Measurements from ENCODE around the gene ATG16L1.

Gene ATG16L1

DNA sequence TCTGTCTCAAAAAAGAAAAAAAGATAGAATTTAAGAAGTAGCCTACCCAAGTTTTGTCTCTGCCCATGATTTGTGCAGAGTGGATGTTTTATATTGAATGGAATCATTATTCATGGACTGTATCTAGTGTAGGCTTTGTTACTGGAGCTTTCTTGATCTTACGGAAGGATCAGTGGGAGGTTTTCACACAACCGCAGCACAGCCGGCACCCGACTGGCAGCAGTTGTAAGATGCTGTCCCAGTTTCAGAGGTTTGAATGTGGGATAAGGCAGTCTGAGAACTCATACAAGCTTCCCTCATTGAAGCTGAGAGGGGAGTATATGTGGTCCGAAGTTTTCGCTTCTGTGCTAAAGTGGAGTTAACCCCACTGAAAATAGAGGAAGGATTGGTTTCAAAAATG lies 36.4 kb downstream of the ATG16L1 start:
- H3K27ac ChIP-seq = no peak overlapping the region
- TF ChIP-seq CTCF (IDR thresholded peaks at IDR 0.05) = no peak
- DNase-seq (ENCODE audit: low spot score) = no peak
- no peak overlapping the region for H3K4me3 ChIP-seq

DNA sequence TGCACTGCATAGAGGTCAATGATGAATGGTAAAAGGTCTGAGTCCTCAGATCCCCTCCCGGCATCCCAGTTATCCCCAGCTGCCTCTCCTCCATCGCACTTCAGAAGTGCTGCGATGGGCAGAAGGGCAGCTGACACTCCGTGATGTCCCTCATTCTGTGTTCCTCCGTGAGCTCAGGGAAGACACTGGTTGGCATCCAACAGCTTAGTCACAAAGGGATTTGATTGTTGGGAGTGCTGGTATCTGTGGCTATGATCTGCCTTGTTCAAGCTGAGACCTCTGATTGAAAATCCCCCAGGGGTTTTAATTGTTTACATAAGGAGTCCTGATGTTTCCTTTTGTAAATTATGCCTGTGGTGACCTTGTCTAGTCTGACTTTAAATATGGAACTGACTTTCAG lies 37.2 kb downstream of the ATG16L1 start:
- H3K27ac ChIP-seq = no peak overlapping the region
- TF ChIP-seq CTCF (IDR thresholded peaks at IDR 0.05) = no peak
- H3K4me3 ChIP-seq = no peak overlapping the region
- no peak for DNase-seq (ENCODE audit: low spot score)

DNA sequence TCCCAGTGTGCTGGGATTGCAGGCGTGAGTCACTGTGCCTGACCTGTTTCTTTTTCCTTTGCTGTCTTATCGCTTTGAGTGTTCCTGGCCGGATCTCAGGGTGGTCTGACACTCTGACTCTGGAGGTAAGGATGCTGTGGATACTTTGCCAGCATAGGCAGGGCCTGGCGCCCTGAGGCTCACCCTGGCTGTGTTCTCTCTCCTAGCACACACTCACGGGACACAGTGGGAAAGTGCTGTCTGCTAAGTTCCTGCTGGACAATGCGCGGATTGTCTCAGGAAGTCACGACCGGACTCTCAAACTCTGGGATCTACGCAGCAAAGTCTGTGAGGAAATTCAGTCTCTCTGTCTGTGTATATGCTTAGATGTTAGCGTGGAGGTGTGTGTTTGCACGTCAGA lies 38.2 kb downstream of the ATG16L1 start:
- no peak for TF ChIP-seq CTCF (IDR thresholded peaks at IDR 0.05)
- no peak for DNase-seq (ENCODE audit: low spot score)
- H3K4me3 ChIP-seq = no peak overlapping the region
- H3K27ac ChIP-seq = no peak overlapping the region

DNA sequence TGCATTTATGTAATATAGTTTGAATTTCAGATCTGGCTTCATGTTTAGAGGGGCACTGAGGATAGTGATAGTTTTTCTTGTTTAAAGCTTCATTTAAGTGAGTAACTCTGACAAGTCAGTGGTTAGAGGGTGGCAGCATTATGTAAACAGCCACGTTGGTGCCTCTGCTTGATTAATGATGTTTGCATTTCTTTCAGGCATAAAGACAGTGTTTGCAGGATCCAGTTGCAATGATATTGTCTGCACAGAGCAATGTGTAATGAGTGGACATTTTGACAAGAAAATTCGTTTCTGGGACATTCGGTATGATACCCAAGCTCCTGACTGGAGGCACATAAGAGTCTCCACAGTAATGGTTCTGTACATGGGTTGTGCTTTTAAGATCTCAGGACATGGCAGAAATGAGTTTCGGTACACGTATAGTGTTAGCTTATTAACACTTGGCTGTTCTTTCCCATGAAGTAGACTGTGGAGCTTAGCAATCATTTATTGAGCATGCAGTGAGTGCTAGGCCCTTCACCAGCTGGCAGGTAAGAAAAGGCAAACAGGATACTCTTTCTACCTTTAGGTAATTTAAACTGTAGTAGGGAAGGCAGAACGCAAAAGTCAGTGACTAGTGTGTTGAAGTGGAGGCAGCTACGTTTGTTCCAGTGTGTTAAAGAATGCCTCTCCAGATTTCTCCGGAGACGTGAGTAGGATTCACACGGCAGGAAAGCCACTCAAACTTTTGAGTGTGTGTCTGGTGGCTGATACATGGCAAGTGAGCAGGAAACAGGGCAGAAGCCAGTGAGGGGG lies 38.8 kb downstream of the ATG16L1 start:
- H3K4me3 ChIP-seq = no peak overlapping the region
- H3K27ac ChIP-seq = no peak overlapping the region
- TF ChIP-seq CTCF (IDR thresholded peaks at IDR 0.05) = no peak
- no peak for DNase-seq (ENCODE audit: low spot score)

DNA sequence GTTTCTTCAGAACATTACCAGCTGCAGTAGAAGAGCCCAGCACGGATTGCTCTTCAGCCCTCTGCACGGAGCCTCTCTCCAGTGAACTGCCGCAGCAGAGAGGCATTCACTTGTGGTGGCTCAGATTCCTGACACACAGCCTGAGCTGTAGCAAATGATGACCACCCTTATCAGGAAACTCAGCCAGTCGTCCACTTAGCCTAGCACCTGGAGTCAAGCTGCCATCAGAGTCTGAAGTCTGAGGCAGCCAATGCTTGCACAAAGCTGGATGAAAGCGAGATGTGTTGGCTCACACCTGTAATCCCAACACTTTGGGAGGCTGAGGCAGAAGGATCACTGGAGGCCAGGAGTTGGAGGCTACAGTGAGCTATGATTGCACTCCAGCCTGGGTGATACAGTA lies 44.4 kb downstream of the ATG16L1 start:
- Histone ChIP-seq H3K27ac (no peak overlapping the region), H3K4me3 (no peak overlapping the region)
- no peak for DNase-seq (ENCODE audit: low spot score)
- no peak for TF ChIP-seq CTCF (IDR thresholded peaks at IDR 0.05)

DNA sequence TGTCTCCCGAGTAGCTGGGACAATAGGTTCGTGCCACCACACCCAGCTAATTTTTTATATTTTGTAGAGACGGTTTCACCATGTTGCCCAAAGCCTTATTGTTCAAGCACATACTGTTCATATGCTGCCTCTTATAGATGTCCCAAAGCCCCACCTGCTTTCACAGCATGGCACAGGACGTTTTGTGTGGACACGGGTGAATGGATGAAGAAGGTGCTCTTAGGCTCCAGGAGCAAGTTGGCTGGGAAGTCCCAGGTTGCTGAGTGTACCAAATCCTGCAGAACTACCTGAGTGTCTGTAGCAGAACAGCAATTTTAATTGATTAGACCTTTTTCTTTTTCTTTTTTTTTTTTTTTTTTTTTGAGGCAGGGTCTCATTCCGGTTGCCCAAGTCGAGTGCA lies 45.6 kb downstream of the ATG16L1 start:
- Histone ChIP-seq H3K4me3 (no peak overlapping the region), H3K27ac (no peak overlapping the region)
- TF ChIP-seq CTCF (IDR thresholded peaks at IDR 0.05) = no peak
- DNase-seq (ENCODE audit: low spot score) = no peak

DNA sequence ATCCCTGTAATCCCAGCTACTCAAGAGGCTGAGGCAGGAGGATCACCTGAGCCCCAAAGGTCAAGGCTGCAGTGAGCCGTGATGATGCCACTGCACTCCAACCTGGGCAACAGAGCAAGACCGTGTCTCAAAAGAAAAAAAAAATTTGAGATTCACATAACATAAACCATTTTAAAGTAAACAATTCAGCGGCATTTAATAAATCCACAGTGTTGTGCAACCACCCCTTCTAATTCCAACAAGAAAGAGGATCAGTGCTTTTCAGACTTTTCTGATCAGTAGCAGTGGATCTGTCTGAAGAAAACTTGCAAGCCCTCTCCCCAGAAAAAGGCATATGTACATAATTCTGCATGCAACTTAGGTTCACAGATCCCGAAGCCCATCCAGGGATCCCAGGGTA lies 48.9 kb downstream of the ATG16L1 start:
- Histone ChIP-seq H3K4me3 (no peak overlapping the region), H3K27ac (no peak overlapping the region)
- no peak for DNase-seq (ENCODE audit: low spot score)
- TF ChIP-seq CTCF (IDR thresholded peaks at IDR 0.05) = no peak

All from coronary artery (tissue), 2 donors.